ACHN (cell line): ENCODE results near the gene TCF12.
"Not testable (repeated sequence)": the region's sequence is repeated elsewhere in the genome, so short reads cannot be mapped to it uniquely, and the experiment has no call there.

ENCODE experiments used
- DNase-seq: peaks from one replicate; pipeline ENCODE4 v3.0.0-alpha.2; 2015
- in situ Hi-C: cut with HindIII; loops from 2 replicates; pipeline ENCODE4 v1.10.0; 2017; ENCODE audit warnings: low sequenced_read_pairs, low pct_ligation_motif_present, low pct_unique_long_range_greater_than_20kb

Gene TCF12

DNA sequence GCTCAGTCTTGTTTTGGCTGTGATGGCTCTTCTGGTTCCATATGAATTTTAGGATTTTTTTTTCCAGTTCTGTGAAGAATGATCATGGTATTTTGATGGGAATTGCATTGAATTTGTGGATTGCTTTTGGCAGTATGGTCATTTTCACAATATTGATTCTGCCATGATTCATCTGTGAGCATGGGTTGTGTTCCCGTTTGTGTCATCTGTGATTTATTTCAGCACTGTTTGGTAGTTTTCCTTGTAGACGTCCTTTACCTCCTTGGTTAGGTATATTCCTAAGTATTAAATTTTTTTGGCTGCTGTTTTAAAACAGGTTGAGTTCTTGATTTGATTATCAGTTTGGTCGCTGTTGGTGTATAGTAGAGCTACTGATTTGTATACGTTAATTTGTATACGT, 18.5 kb downstream of the TCF12 start:
- in situ Hi-C loops, result no loop called here
- no peak for DNase-seq

- no peak for DNase-seq
- in situ Hi-C loops, result no loop called here
Measured at GRCh38 chr15:56939257-56939656, 20.8 kb downstream of the TCF12 start.

DNA sequence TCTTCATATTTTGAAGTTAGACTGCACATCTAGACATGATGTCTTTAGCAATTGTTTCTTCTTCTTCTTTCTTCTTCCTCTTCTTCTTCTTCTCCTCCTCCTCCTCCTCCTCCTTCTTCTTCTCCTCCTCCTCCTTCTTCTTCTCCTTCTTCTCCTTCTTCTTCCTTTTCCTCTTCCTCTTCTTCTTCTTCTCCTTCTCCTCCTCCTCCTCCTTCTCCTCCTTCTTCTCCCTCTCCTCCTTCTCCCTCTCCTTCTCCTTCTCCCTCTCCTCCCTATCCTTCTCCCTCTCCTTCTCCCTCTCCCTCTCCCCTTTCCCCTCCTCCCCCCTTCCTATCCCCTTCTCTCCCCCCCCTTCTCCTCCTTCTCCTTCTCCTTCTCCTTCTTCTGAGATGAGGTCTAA, 21.9 kb downstream of the TCF12 start:
- in situ Hi-C loops, result no loop called here

DNA sequence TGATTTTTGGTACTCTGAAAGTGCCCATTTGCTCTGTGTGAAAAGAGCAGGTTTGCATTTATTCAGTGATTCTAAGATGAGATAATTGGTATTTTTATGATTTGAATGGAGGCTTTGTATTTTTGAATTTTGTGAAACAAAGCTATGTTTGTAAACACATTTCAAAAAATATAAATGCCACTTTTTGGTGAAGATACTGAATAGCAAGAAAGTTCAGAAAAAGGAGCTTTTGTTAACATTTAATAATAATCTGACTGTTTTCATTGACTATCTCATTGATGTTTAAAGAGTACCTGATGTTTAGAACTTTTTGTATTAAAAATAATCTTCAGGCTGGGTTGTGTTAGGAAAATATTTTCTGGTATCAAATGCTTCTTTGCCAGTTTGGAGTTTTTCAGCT, 23.7 kb downstream of the TCF12 start:
- in situ Hi-C loops, result no loop called here
- no peak for DNase-seq

More for the DNA sequence above, 21.9 kb downstream of the TCF12 start:
- no peak for DNase-seq

DNA sequence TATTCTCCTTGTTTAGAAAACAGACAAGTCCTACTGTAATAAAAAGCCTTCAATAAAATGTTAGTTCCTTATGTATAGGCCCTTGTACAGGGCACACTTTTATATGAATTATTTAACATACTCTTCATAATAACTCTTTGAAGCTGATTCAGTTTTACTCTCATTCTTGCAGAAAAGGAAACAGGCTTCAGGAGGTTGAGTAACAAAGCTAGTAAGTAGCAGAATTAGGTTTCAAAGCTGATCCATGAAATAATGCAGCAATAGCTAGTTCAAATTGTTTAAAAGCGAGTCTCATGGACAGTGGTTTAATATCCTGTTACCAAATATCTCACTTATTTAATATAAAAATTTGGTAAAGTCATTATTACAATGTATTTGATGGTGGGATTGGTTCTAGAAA, 25.0 kb downstream of the TCF12 start:
- no peak for DNase-seq
- in situ Hi-C loops, result no loop called here

DNA sequence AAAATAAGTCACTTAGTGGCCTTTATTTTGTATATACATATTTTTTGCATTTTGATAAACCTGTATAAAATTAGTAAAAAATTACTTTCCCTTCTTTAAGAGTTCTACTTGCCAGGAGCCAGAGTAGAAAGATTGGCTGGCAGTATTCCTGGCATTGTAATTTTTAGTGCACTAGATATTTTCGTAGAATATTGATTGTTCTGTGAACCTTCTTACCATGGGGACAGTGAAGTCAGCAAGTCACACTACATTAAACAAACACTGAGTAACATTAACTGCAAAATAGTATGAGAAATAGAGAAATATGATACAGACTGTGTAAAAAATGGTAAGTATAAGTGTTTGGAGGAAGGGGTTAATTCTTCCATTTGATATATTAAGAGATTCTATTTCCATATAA, 26.0 kb downstream of the TCF12 start:
- DNase-seq, result no peak
- in situ Hi-C loops, result no loop called here

GRCh38 chr15:56946150-56946549, 27.7 kb downstream of the TCF12 start:
- DNase-seq, result no peak
- in situ Hi-C loops, result no loop called here

DNA sequence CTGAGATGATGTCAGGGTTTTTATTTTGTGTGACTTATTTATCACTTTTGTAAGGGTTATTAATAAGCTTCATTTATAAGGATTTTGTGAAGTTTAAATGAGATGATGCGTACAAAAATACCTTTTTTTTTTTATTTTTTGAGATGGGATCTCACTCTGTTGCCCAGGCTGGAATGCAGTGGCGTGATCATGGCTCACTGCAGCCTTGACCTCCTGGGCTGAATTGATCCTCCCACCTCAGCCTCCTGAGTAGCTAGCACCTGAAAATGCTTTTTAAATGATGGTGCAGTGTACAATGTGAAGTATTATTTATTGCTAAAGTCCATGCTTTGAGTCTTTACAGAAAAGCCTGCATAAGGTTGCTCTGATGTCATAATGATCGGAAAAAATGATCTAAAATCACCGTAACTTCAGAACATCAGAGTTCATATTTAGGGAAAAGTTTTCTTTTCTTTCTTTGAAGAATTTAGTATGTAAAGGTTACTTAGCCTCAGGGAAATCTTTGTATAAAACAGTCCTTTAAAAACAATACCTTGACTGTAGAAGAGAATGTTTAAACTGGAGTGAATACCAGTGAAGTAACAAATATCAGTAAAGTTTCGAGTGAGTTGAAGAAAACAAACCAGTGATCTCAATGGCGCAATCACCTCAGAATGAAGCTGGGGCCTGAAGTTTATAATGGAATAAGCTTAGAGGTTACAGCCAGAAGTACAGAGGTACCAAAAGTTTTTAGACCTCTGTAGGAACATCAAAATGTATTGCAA, 29.7 kb downstream of the TCF12 start:
- in situ Hi-C loops, result no loop called here

GRCh38 chr15:56948764-56949101, 30.3 kb downstream of the TCF12 start:
- in situ Hi-C loops, result no loop called here
- no peak for DNase-seq

More for the DNA sequence above, 29.7 kb downstream of the TCF12 start:
- DNase-seq, result no peak

GRCh38 chr15:56950979-56951378, 32.5 kb downstream of the TCF12 start:
- in situ Hi-C loops, result no loop called here
- DNase-seq, result no peak

- no peak for DNase-seq
- in situ Hi-C loops, result no loop called here
Measured at GRCh38 chr15:56953790-56954189, 35.3 kb downstream of the TCF12 start.

- DNase-seq, in situ Hi-C loops: not testable (repeated sequence)
Measured at GRCh38 chr15:56955011-56955410, 36.6 kb downstream of the TCF12 start.

DNA sequence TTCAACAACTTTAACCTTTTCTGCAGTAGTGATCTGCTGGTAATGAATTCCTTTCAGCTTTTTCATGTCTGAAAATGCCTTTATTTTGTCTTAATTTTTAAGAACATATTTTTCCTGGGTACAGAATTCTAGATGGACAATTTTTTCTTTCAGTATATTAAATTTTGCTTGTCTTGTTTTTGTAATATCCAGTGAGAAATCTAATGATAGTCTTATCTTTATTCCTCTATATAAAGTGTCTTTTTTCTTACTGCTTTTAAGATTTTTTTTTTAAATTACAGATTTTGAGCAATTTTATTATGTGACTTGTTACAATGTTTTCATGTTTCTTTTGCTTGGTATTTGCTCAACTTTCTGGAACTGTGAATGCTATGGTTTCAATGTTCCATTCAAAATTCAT, 38.1 kb downstream of the TCF12 start:
- in situ Hi-C loops, result no loop called here
- DNase-seq, result no peak

DNA sequence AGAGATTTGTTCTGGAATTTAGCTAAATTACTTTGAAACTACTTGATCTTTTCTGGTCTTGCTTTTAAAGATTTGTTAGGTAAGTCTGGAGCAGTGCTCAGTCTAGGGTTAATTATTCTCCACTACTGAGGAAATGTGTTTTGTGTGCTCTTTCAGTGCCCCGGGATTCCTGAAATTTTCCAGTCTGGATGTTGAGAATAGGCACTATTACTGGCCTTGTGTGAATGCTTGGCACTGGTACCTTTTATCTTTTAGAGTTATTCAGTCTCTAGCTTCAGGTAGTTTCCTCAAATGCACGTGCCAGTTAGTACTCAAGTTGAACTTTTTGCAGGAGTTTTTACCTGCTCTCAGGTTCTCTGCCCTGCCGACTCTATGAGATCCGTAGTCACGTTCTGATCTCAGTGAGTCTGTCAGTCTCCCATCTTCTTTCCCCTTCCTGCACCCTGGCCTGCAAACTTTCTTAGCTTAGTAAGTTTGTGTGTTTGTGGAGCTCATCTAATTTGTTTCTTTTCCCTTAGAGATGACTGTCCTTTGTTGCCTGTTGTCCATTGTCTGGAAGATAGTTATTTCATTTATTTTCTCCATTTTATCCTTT, 39.5 kb downstream of the TCF12 start:
- DNase-seq, result peak; percentile 66
- in situ Hi-C loops, result no loop called here

DNA sequence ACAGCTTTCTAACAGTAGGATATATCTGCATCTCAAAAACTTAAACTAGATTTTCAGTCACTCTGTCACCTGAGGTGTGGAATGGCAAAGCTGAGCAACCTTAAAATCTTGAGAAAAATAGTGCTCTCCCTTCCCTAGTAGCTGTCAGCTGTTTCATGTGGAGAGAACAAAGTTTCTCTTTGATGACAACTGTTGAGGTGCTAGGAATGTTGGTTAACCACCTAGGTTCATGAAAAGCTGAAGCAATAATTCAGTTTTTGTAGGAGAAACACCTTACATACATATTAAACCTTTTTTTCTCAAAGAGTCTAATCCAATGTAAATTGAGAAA, 40.8 kb downstream of the TCF12 start:
- DNase-seq, result no peak
- in situ Hi-C loops, result no loop called here

DNA sequence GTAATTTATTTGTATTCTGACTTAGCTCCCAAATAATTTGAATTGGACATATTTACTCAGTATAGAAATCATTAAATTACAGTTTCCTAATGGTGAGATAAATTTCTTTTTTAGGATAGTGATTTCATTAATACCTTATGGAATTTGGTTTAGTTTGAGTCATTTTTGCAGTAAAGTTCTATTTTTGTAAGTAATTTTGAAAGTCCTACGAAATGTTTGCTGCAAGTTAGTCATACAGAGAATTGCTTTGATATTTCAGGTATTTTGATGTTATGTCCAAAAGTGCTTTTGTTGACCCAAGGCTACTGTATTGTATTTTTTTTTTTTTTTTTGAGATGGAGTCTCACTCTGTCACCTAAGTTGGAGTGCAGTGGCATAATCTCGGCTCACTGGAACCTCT, 41.7 kb downstream of the TCF12 start:
- in situ Hi-C loops, result no loop called here

GRCh38 chr15:56963126-56963525, 44.7 kb downstream of the TCF12 start:
- in situ Hi-C loops, result no loop called here
- DNase-seq, result no peak

More for the DNA sequence above, 41.7 kb downstream of the TCF12 start:
- no peak for DNase-seq

DNA sequence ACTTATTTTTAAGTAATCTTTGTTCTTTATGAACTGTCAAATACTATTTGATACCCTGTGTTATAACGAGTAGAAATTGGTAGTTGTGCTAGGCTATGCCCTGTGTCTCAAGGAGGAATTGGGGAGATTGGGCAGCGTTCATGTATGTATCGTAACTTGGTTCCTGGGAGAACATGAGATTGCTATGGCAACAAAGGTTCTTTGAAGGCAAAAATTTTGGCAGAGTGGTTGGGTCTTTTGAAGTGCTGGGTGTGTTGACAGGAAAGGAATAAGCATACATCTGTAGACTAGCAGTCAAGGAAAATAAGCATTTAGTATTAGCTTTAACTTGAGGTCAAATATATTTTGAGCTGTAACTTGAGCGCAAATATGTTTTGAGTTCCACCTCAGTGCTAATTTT, 45.3 kb downstream of the TCF12 start:
- in situ Hi-C loops, result no loop called here

DNA sequence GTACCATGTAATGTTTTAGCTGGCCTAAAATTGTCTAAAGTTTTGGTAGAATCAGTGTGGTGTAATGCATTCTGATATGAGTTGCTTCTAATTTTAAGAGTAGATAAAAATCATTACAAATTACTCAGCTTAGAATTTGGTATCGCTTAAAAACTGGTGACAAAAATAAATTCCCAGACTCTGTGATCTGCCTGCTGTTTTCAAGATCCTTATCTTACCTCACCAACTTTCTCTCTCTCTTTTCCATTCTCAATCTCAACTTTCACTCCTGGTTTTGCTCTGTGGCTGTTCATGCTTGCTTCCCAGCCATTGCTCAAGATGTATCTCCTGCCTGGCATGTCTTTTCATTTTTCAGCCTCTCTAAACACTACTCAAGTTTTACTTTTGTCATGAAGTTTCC, 45.7 kb downstream of the TCF12 start:
- no peak for DNase-seq

More for the DNA sequence above, 45.3 kb downstream of the TCF12 start:
- no peak for DNase-seq

GRCh38 chr15:56965231-56966013, 47.0 kb downstream of the TCF12 start:
- DNase-seq, result peak; percentile 66
- in situ Hi-C loops, result no loop called here

More for the DNA sequence above, 45.7 kb downstream of the TCF12 start:
- in situ Hi-C loops, result no loop called here
